Transverse colon (tissue), 4 donors: Measurements from ENCODE around the gene AXIN1.

Experiments
- CTCF ChIP-seq, 5 experiments: fragments of 200-600 bp in 3 of 5; fragments of 450-650 bp in 2 of 5; sonication (generic) in 3 of 5; IDR thresholded peaks; 1 replicate in 2 of 5; 2 replicates in 3 of 5; pipeline ENCODE4 v1.5.1; 2016 to 2017; ENCODE audit warnings: antibody characterized with exemption in 5 of 5, inconsistent platforms in 3 of 5, mild to moderate bottlenecking in 2 of 5, moderate library complexity in 1 of 5
- POLR2A ChIP-seq: fragments of 450-650 bp; IDR thresholded peaks from one replicate; pipeline ENCODE4 v1.6.1; 2016; ENCODE audit warnings: antibody characterized with exemption, mild to moderate bottlenecking, moderate library complexity
- POLR2AphosphoS5 ChIP-seq, 3 donors: sonication (generic); formaldehyde crosslinking; IDR thresholded peaks; one replicate each; pipeline ENCODE4 v1.6.1; 2016; ENCODE audit warnings: antibody characterized with exemption in 3 of 3

GRCh38 chr16:396199-396598 lies 43.7 kb upstream of the AXIN1 start:
- TF ChIP-seq POLR2AphosphoS5 (IDR thresholded peaks at IDR 0.05) (no peak), POLR2A (no peak), CTCF (IDR thresholded peaks at IDR 0.05) (no peak)
